T-helper 1 cell treated with Interleukin-12 subunit alpha and Interleukin-12 subunit beta and Interleukin-4 antibody, amounts not matched to agents 30 μg/mL and 1 μg/mL, for 36 hours (primary cell): ENCODE measurements around the gene PIK3CG.
"Not testable (repeated sequence)": the region's sequence is repeated elsewhere in the genome, so short reads cannot be mapped to it uniquely, and the experiment has no call there.

Experiments
- H3K27ac Mint-ChIP-seq: one replicate; pipeline ENCODE4 v1.8.0; 2021; ENCODE audit warnings: mild to moderate bottlenecking, mixed read lengths
- H3K27me3 Mint-ChIP-seq: one replicate; pipeline ENCODE4 v1.8.0; 2021; ENCODE audit warnings: low read depth, mixed read lengths
- H3K36me3 Mint-ChIP-seq: one replicate; pipeline ENCODE4 v1.8.0; 2021; ENCODE audit warnings: low read depth, mixed read lengths
- H3K4me1 Mint-ChIP-seq: one replicate; pipeline ENCODE4 v1.8.0; 2021; ENCODE audit warnings: low read depth, mixed read lengths
- H3K4me3 Mint-ChIP-seq: one replicate; pipeline ENCODE4 v1.8.0; 2021; ENCODE audit warnings: mild to moderate bottlenecking, moderate library complexity, mixed read lengths
- H3K9me3 Mint-ChIP-seq: one replicate; pipeline ENCODE4 v1.8.0; 2021; ENCODE audit warnings: mixed read lengths

PIK3CG gene

GRCh38 chr7:106844279-106844997, 20.6 kb upstream of the PIK3CG start:
- Mint-ChIP-seq H3K4me1 (no peaks in the 10 kb centered on the region), H3K27me3 (peaks cover 16% of the 10 kb centered on the region), H3K9me3 (no peaks in the 10 kb centered on the region), H3K27ac (no peak overlapping the region), H3K4me3 (no peak overlapping the region), H3K36me3 (no peaks in the 10 kb centered on the region)

DNA sequence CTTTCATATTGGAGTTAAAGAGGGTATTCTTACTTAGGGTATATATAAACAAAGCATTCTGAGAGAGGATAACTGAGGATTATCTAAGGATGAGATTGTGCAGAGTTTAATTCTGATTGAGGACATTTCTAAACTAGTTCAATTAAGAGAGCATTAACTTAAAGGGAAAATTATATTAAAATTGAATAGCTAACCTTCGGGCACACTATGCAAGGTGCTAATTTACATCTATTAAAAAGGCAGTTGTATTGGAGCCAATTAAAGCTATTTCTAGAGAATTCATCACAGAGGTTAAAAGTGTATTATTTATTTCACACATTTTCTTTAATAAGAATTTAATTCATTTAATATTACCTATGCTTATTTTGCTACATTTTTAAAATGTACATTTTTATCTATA, 17.0 kb upstream of the PIK3CG start:
- no peaks in the 10 kb centered on the region for H3K4me1 Mint-ChIP-seq
- no peaks in the 10 kb centered on the region for H3K36me3 Mint-ChIP-seq
- H3K4me3 Mint-ChIP-seq: no peak overlapping the region
- H3K27me3 Mint-ChIP-seq: peaks cover 16% of the 10 kb centered on the region
- no peaks in the 10 kb centered on the region for H3K9me3 Mint-ChIP-seq
- no peak overlapping the region for H3K27ac Mint-ChIP-seq

DNA sequence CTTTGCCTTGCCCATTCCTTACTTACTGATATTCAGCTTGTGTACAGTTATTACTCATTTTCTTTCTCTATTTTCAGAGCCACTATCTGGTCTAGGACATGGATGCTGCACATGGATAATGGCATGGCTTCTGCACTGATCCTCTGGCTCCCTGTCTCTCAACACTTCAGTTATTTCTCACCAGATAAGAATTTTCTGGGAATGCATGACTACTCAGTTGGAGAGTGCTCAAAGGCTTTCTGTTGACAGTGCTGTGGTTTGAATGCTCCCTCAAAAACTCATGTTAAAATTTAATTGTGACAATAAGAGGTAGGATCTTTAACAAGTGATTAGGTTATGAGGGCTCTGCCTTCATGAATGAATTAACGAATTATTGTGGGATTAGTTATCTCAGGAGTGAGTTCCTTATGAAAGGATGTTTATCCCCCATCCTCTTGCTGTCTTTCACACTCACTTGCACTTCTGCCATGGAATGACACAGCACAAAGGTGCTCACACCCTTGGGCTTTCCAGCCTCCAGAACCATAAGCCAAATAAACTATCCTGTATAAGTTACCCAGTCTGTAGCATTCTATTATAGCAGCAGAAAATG, 16.1 kb upstream of the PIK3CG start:
- Mint-ChIP-seq H3K4me3 (no peak overlapping the region), H3K9me3 (no peaks in the 10 kb centered on the region), H3K36me3 (no peaks in the 10 kb centered on the region), H3K4me1 (no peaks in the 10 kb centered on the region), H3K27me3 (peaks cover 13% of the 10 kb centered on the region), H3K27ac (no peak overlapping the region)

DNA sequence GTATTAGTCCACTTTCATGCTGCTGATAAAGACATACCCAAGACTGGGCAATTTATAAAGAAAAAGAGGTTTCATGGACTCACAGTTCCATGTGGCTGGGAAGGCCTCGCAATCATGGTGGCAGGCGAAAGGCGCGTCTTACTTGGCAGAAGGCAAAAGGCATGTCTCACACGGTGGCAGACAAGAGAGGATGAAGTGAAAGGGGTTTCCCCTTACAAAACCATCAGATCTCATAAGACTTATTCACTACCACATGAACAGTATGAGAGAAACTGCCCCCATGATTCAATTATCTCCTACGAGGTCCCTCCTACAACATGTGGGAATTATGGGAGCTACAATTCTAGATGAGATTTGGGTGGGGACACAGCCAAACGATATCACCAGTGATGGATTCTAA, 13.4 kb upstream of the PIK3CG start:
- not testable (repeated sequence) for H3K9me3 Mint-ChIP-seq, H3K4me3 Mint-ChIP-seq, H3K27ac Mint-ChIP-seq, H3K27me3 Mint-ChIP-seq, H3K36me3 Mint-ChIP-seq, H3K4me1 Mint-ChIP-seq

DNA sequence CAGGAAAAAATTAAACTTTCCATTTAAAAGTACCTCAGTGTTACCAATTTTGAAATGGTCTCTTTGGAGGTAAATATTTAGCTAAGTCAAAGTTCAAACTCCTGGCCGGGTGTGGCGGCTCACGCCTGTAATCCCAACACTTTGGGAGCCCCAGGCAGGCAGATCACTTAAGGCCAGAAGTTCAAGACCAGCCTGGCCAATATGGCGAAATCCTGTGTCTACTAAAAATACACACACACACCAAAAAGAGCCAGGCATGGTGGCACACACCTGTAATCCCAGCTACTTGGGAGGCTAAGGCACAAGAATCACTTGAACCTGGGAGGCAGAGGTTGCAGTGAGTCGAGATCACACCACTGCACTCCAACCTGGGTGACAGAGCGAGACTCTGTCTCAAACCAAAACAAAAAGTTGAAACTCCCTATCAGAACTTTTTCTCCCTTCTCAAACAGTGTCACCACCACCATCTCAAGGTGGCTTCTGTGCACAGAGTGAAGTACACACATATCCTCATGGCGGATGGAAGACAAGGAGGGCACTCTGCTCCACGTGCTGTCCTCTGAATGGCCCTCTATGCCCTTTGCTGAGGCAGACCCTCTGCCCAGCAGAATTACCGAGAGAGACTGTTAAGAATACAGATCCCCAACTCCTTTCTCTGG, 11.7 kb upstream of the PIK3CG start:
- no peak overlapping the region for H3K27ac Mint-ChIP-seq
- H3K9me3 Mint-ChIP-seq: peaks cover 4% of the 10 kb centered on the region
- H3K4me1 Mint-ChIP-seq: no peaks in the 10 kb centered on the region
- H3K4me3 Mint-ChIP-seq: no peak overlapping the region
- H3K27me3 Mint-ChIP-seq: no peaks in the 10 kb centered on the region
- H3K36me3 Mint-ChIP-seq: no peaks in the 10 kb centered on the region

DNA sequence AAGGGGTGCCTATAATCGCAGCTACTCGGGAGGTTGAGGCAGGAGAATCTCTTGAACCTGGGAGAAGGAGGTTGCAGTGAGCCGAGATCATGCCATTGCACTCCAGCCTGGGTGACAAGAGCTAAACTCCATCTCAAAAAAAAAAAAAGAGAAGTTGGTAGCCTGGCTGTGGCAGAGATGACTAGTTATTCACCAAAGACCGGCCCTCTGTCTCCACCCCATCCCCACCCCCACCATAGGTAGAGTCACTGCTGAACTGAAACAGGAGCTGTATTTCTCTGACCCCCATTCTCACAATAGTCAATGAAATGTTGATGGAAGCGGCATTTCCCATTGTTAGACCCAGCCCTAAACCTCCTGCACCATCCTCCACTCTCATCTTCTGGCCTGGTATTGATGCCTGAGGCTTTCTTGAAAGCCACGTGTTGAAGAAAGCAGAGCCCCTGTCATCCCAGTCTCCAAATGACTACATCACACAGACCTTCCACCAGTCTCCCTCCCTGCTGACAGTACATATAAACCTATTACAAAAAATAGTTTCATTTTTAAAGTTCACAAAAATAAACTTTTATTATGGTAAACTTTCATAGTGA, 9.4 kb upstream of the PIK3CG start:
- Mint-ChIP-seq H3K36me3 (no peaks in the 10 kb centered on the region), H3K27me3 (no peaks in the 10 kb centered on the region), H3K27ac (no peak overlapping the region), H3K4me3 (no peak overlapping the region), H3K9me3 (peaks cover 4% of the 10 kb centered on the region), H3K4me1 (no peaks in the 10 kb centered on the region)

DNA sequence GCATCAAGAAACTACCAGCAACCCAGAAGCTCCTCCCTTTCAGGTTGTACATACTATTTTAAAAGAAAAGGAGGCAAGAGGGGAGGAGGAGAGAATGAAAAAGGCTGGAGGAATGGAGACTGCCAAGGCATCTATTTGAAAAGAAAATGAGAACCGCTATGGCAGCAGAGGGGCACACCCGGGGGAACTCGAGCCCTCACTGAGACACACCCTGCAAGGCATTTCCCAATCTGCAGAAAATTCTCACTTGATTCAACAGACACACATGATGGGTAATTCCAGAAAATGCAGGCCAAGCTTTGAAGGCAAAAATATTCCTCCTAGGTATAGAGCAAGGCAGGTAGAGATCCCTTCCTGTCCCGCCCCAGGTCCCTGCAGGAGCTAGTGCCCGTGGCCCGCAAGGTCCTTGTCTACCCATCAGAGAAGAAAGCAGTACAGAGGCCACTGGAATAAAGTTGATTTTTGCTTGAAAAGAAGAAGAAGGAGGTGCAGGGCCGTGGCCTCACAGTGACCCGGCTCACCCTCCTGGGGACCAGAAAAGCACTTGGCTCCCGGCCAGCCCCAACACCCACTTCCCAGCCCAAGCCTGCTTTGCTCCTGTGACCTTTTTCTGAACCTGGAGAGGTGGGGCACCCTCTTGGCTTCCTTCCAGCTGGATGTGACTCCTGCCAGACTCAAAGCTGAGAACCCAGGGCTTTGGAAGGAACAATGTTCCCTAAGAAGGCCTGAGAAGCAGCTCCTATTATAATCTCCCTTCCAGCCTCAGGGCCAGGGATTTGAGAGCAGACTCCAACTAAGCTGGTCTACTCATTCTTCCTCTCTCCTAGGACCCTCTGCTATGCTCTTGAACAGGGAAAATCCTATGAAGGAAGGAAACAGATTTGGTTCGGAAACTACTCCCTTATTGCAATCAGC, 6.2 kb upstream of the PIK3CG start:
- H3K4me1 Mint-ChIP-seq: no peaks in the 10 kb centered on the region
- H3K27me3 Mint-ChIP-seq: no peaks in the 10 kb centered on the region
- no peak overlapping the region for H3K4me3 Mint-ChIP-seq
- no peaks in the 10 kb centered on the region for H3K36me3 Mint-ChIP-seq
- H3K9me3 Mint-ChIP-seq: peaks cover 4% of the 10 kb centered on the region
- no peak overlapping the region for H3K27ac Mint-ChIP-seq

DNA sequence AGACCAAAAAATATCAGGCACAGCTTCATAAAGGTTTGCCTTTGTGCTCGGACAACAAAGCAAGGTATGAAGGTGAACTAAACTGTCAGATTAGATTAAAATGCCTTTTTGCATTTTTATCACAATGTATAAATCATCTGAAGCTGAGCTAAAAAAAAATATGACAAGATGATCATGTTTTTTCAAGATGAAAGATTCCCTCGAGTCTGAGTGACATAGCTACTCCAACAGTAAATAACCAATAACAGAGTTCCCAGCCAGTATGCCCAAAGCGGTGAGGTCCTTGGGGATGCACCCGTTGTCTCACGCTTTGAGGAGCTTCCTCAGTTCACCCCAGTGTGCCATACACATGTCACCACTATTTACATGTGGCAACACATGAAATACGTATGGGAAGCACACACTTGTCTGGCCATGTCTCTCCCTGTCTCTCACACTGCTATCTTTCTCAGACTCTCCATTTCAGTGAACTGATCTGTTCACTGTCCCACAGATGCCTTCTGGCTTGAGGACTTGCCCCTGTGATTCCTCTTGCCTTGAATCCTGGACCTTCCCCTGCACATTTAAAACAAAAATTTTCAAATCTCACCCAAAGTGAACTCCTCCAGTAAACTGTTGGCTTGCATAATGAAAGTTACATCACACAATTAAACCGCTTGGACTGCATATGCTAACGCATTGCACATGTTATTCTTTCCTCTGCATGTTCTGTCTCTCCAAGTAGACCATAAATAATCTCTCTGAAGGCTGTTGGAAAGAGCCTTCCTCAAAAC, 2.6 kb upstream of the PIK3CG start:
- H3K4me3 Mint-ChIP-seq: no peak overlapping the region
- H3K27ac Mint-ChIP-seq: no peak overlapping the region

GRCh38 chr7:106863274-106863997, 1.6 kb upstream of the PIK3CG start:
- no peaks in the 10 kb centered on the region for H3K27me3 Mint-ChIP-seq
- no peak overlapping the region for H3K4me3 Mint-ChIP-seq
- no peak overlapping the region for H3K27ac Mint-ChIP-seq
- H3K4me1 Mint-ChIP-seq: peaks cover 18% of the 10 kb centered on the region
- peaks cover 3% of the 10 kb centered on the region for H3K9me3 Mint-ChIP-seq
- H3K36me3 Mint-ChIP-seq: peaks cover 16% of the 10 kb centered on the region

More for the DNA sequence above, 2.6 kb upstream of the PIK3CG start:
- Mint-ChIP-seq H3K9me3 (no peaks in the 10 kb centered on the region), H3K4me1 (peaks cover 15% of the 10 kb centered on the region), H3K36me3 (peaks cover 10% of the 10 kb centered on the region), H3K27me3 (no peaks in the 10 kb centered on the region)

GRCh38 chr7:106864298-106865081, 592 bp upstream of the PIK3CG start:
- Mint-ChIP-seq H3K4me1 (peaks cover 25% of the 10 kb centered on the region), H3K4me3 (peak overlapping the region; percentile 93), H3K27ac (peak overlapping the region; percentile 92), H3K27me3 (no peaks in the 10 kb centered on the region), H3K9me3 (peaks cover 6% of the 10 kb centered on the region), H3K36me3 (peaks cover 26% of the 10 kb centered on the region)

- H3K27ac Mint-ChIP-seq: peak overlapping the region; percentile 92
- H3K27me3 Mint-ChIP-seq: no peaks in the 10 kb centered on the region
- peaks cover 44% of the 10 kb centered on the region for H3K4me1 Mint-ChIP-seq
- H3K36me3 Mint-ChIP-seq: peaks cover 42% of the 10 kb centered on the region
- H3K9me3 Mint-ChIP-seq: peaks cover 6% of the 10 kb centered on the region
- peak overlapping the region; percentile 93 for H3K4me3 Mint-ChIP-seq
These were observed 1.5 kb downstream of the PIK3CG start for GRCh38 chr7:106866298-106867281.
